Progenitor cell of endocrine pancreas (in vitro differentiated cells): Measurements from ENCODE around the gene CCDC148. TPM values are rescaled to one million over a fixed set of nuclear protein-coding genes. Genes with fewer than 3 reads are reported as not detected.

Experiments
- DNase-seq: peaks from one replicate; pipeline ENCODE4 v3.0.0; 2021; ENCODE audit warnings: low spot score; ENCODE audit not compliant: unreplicated experiment
- H3K27ac Mint-ChIP-seq: 2 replicates; pipeline ENCODE4 v1.8.0; 2021; ENCODE audit warnings: mild to moderate bottlenecking, moderate library complexity, mixed read lengths
- H3K27me3 Mint-ChIP-seq: 2 replicates; pipeline ENCODE4 v1.8.0; 2021; ENCODE audit warnings: mixed read lengths
- H3K36me3 Mint-ChIP-seq: 2 replicates; pipeline ENCODE4 v1.8.0; 2022; ENCODE audit warnings: mixed read lengths; ENCODE audit not compliant: insufficient read depth
- H3K4me1 Mint-ChIP-seq: 2 replicates; pipeline ENCODE4 v1.8.0; 2021; ENCODE audit warnings: low read depth, mixed read lengths
- H3K4me3 Mint-ChIP-seq: 2 replicates; pipeline ENCODE4 v1.8.0; 2021; ENCODE audit warnings: low read depth, mild to moderate bottlenecking, moderate library complexity, mixed read lengths
- H3K9me3 Mint-ChIP-seq: 2 replicates; pipeline ENCODE4 v1.8.0; 2021; ENCODE audit warnings: low read depth, mixed read lengths
- total RNA-seq: library from RNA; stranded (reverse); gene quantifications from 2 replicates; pipeline ENCODE4 v1.2.1, GENCODE V29; 2021
- TF ChIP-seq, protein P1 (sequence below): fragments of 200-600 bp; sonication (generic); IDR thresholded peaks from one replicate; pipeline ENCODE4 v1.5.0; 2021; ENCODE audit warnings: antibody characterized with exemption, mild to moderate bottlenecking; ENCODE audit not compliant: unreplicated experiment

The CCDC148 gene
- total RNA-seq, 1 donor from 2014 or later = 3.9 TPM

- no peak overlapping the region for H3K4me3 Mint-ChIP-seq
- no peaks in the 10 kb centered on the region for H3K36me3 Mint-ChIP-seq
- no peaks in the 10 kb centered on the region for H3K27me3 Mint-ChIP-seq
- TF ChIP-seq, protein P1, sequence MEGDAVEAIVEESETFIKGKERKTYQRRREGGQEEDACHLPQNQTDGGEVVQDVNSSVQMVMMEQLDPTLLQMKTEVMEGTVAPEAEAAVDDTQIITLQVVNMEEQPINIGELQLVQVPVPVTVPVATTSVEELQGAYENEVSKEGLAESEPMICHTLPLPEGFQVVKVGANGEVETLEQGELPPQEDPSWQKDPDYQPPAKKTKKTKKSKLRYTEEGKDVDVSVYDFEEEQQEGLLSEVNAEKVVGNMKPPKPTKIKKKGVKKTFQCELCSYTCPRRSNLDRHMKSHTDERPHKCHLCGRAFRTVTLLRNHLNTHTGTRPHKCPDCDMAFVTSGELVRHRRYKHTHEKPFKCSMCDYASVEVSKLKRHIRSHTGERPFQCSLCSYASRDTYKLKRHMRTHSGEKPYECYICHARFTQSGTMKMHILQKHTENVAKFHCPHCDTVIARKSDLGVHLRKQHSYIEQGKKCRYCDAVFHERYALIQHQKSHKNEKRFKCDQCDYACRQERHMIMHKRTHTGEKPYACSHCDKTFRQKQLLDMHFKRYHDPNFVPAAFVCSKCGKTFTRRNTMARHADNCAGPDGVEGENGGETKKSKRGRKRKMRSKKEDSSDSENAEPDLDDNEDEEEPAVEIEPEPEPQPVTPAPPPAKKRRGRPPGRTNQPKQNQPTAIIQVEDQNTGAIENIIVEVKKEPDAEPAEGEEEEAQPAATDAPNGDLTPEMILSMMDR = no peak
- H3K4me1 Mint-ChIP-seq = peaks cover 4% of the 10 kb centered on the region
- H3K9me3 Mint-ChIP-seq = no peaks in the 10 kb centered on the region
- no peak overlapping the region for H3K27ac Mint-ChIP-seq
- no peak for DNase-seq
Observed at GRCh38 chr2:158178646-158179045, 277.9 kb downstream of the CCDC148 start.

DNA sequence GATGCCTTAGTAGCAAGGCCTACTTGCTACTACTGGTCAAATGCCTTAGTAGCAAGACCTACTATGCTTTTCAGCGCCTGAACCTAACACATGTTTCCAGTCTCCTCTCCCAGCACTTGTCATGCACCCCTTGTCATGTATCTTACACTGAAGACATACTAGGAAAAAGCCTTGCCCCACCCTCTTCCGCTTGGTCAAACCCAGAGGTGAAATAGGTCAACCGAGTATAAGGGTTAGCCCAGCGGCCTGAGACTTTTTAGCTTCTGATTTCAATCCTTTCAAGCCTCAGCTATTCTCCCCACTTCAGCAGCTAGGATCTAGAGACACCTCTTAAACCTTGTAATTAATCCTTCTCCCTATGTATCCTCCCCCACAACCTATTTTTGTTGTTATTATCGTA lies 281.6 kb downstream of the CCDC148 start:
- H3K4me1 Mint-ChIP-seq = no peaks in the 10 kb centered on the region
- TF ChIP-seq, protein P1 = no peak
- no peaks in the 10 kb centered on the region for H3K36me3 Mint-ChIP-seq
- no peaks in the 10 kb centered on the region for H3K27me3 Mint-ChIP-seq
- H3K27ac Mint-ChIP-seq = no peak overlapping the region
- no peak for DNase-seq
- H3K9me3 Mint-ChIP-seq = no peaks in the 10 kb centered on the region
- no peak overlapping the region for H3K4me3 Mint-ChIP-seq

GRCh38 chr2:158174495-158174894 lies 282.1 kb downstream of the CCDC148 start:
- TF ChIP-seq, protein P1 = no peak
- Mint-ChIP-seq H3K9me3 (no peaks in the 10 kb centered on the region), H3K4me3 (no peak overlapping the region), H3K4me1 (no peaks in the 10 kb centered on the region), H3K36me3 (no peaks in the 10 kb centered on the region), H3K27ac (no peak overlapping the region), H3K27me3 (no peaks in the 10 kb centered on the region)
- no peak for DNase-seq

- H3K36me3 Mint-ChIP-seq = no peaks in the 10 kb centered on the region
- DNase-seq = no peak
- no peaks in the 10 kb centered on the region for H3K9me3 Mint-ChIP-seq
- H3K4me1 Mint-ChIP-seq = no peaks in the 10 kb centered on the region
- H3K27me3 Mint-ChIP-seq = no peaks in the 10 kb centered on the region
- no peak overlapping the region for H3K27ac Mint-ChIP-seq
- no peak overlapping the region for H3K4me3 Mint-ChIP-seq
- TF ChIP-seq, protein P1 = no peak
Observed at GRCh38 chr2:158172719-158173118, 283.8 kb downstream of the CCDC148 start.

DNA sequence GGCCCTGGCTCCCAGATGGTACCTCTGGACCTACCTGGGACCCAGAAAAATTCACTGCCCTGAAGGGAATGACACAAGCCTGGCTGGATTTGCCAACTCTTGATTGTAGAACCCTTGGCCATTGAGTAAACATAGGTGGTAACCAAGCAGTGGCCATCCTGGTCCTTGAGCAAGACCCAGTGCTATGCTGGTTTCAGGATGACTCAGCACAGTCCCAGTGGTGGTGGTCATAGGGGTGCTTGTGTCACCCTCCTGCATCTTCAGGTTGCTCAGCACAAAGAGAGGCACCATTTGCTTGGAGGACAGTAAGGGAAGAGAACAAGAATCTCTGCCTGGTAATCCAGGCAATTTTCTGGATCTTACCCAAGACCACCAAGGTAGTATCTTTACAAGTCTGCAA lies 302.0 kb downstream of the CCDC148 start:
- H3K27me3 Mint-ChIP-seq = no peaks in the 10 kb centered on the region

More for the DNA sequence above, 302.0 kb downstream of the CCDC148 start:
- TF ChIP-seq, protein P1 = no peak
- no peaks in the 10 kb centered on the region for H3K36me3 Mint-ChIP-seq
- no peak overlapping the region for H3K4me3 Mint-ChIP-seq
- peaks cover 2% of the 10 kb centered on the region for H3K4me1 Mint-ChIP-seq
- H3K9me3 Mint-ChIP-seq = peaks cover 9% of the 10 kb centered on the region
- no peak overlapping the region for H3K27ac Mint-ChIP-seq
- DNase-seq = no peak
